GM19452 (cell line): Measurements from ENCODE around the gene PPFIA4.

Experiments
- ATAC-seq: cut with Tn5 transposase; IDR thresholded peaks from one replicate; pipeline ENCODE4 v1.9.1; 2021; ENCODE audit not compliant: unreplicated experiment

Gene PPFIA4

GRCh38 chr1:203098445-203098844 is 72.2 kb downstream of the PPFIA4 start:
- ATAC-seq = no peak

- no peak for ATAC-seq
Measured at GRCh38 chr1:203098914-203099520, 72.7 kb downstream of the PPFIA4 start.

DNA sequence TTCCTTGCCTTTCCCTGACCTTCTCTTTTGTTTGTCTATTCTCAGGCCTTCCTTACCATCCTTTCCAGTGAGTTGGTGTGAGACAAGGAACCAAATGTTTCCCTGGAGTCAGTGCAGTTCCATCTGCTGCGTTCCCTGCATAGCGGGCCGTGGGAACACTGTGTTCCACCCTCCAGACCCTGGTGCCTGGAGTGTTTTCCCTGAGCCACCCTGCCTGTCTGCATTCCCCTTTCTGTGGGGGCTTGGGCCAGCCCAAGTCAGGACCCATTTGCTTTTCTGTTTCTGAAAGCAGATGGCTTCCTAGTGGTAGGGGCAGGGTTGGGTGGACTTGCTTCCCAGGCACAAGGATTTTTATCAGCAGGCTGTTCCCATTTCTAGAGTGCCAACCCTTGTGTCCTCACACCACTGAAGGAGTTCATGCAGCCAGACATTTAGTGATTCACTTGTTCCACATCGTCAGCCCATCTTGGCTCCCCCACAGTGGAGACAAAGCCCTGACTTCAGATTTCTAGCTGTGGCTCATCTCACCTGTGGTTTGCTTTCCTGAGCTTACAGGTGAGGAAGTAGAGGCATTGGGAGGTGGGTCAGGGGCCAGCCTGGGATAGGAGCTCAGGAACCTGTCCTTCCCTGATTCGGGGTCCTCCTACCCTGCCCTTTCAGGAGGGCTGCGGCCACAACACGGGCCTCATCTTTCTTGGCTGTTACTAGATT is 73.7 kb downstream of the PPFIA4 start:
- ATAC-seq = no peak

GRCh38 chr1:203100516-203100869 is 74.2 kb downstream of the PPFIA4 start:
- ATAC-seq = no peak

DNA sequence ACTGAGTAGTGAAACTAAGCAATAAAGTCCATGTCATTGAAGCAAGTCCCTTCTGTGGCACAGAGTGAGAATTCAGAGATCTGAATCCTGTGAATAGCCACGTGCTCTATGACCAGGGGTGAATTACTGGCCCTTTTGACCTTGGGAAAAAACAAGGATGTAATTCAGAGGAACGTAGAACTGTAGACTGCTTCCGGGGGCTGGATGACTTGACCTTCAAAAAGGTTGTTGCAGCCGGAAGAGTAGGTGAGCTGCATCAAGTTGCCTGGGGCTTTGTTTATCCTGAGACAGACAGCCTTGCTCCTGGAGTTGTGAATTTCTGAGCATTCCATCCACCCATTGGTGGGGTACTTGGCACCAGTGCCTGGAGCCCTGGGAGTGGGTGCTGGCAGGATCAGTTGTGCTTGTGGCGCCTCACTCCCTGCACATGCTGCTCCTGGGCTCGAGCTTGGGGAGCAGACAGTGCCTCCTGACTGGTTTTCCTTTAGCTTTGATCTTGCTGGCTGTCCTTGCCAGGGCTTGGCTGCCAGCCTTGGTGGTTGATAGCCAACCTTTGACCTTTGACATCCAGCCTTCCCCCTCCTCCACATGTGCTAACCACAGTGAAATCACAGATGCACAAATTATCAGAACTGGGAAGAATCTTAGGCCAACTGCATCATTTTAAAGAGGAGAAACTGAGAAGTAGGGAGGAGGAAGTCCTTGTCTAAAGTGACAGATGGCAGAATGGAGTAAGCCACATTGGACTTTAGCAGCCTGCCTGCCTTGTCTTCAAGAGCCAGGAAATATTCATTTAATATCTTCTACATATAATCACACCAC is 75.7 kb downstream of the PPFIA4 start:
- no peak for ATAC-seq

- ATAC-seq = no peak
Measured at GRCh38 chr1:203103216-203103615, 76.9 kb downstream of the PPFIA4 start.

GRCh38 chr1:203103829-203104495 is 77.7 kb downstream of the PPFIA4 start:
- ATAC-seq = no peak

DNA sequence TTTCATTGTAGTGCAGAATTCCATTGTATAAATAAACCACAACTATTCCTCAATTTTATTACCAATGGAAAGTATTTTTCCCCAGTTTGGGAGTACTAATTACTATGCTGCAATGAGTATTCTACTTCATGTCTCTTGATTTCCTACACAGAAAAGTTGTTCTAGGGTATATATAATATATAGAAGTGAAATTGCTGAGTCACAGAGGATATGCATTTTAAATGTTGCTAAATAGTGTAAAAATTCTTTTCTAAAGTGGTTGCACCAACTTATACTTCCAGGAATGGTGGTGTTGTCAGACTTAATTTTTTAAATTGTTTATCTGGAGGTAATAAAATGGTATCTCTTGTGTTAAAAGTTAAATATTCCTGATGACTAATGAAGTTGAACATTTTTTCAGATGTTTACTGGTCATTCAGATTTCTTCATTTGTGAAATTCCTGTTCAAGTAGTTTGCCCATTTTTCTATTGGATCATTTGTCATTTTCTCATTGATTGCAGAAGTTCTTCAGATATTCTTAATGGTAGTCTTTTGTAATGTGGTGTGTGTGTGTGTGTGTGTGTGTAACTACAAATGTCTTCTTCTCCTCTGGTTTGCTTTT is 78.6 kb downstream of the PPFIA4 start:
- no peak for ATAC-seq

DNA sequence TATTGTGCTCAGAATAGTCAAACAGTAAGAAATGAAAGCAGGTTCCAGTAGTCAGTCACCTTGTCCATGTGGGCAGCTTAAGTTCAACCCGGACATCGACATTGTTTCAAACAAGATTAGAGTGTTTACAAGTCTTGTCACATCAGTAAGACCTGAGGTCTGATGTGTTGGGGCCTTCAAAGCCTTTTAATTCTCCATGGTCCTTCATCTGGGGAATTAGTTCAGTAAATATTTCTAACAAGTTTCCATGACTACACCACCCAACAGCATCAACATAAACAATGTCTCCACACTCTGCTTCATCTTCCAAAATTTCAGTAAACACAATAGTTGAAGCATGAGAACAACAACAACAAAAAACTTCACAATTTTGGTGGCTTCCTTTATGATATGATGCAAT is 86.2 kb downstream of the PPFIA4 start:
- no peak for ATAC-seq

GRCh38 chr1:203113308-203113707 is 87.0 kb downstream of the PPFIA4 start:
- ATAC-seq = no peak

DNA sequence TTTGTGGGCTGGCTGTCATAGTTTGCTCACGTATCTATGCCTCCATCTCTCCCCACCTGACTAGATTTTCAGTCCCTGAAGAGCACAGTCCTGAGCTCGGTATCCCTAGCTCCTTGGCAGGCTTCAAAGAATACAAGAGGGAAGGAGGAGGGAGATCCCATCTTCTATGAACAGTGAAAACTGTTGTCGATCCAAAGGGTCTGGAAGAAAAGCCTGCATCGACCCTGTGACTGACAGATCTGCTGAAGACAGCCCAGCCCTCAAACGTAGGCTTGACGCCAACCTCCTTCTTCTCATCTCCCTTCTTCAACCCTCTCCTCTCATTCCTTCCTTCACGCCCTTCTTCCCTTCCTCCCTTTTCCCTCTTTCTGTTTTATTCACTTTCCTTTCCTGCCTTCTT is 87.9 kb downstream of the PPFIA4 start:
- ATAC-seq = no peak

GRCh38 chr1:203116091-203116820 is 90.0 kb downstream of the PPFIA4 start:
- ATAC-seq = no peak

DNA sequence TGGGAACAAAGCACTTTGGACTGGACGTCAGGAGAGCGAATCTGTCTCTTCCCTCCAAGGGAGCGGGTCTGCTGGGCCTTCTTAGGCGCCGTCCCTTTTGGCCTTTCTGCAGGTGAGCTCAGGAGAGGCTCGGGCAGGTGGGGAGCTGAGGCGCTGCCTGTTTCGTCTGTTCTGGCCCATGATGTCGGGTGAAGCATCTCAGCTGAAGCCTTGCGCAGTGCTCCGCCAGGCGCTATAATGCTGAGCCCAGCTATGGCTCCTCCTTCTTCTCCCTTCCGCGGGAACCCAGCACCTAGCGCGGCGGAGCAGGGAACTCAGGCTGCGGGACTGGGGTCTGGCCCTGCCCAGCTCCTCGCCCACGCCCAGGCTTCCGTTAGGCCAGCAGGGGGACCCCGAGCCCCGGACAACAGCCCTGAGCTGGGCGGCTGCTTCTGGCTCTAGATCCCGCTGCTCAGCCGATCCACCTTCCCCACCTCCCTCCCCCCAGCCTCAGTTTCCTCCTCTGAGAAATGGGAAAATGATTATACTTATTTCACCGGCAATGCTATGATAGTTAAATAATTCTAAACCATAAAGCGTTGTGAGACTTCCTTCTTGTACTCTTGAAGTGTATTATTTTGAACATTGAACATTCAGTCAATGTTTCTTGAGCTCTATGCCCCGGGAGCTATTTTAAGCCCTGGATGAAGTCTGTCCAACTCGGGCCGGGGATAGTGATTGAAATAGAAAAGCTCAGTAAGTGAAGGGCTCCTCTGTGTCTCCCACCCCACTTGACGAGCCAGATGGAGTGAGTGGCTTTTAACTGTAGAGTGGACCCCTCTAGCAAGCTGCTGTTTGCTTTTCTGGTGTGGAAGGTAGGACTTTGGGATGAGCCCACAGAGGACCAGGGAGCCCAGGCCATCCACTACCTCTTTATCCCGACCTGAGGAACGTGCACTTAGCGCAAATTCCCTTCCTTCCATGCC is 91.6 kb downstream of the PPFIA4 start:
- ATAC-seq = no peak

DNA sequence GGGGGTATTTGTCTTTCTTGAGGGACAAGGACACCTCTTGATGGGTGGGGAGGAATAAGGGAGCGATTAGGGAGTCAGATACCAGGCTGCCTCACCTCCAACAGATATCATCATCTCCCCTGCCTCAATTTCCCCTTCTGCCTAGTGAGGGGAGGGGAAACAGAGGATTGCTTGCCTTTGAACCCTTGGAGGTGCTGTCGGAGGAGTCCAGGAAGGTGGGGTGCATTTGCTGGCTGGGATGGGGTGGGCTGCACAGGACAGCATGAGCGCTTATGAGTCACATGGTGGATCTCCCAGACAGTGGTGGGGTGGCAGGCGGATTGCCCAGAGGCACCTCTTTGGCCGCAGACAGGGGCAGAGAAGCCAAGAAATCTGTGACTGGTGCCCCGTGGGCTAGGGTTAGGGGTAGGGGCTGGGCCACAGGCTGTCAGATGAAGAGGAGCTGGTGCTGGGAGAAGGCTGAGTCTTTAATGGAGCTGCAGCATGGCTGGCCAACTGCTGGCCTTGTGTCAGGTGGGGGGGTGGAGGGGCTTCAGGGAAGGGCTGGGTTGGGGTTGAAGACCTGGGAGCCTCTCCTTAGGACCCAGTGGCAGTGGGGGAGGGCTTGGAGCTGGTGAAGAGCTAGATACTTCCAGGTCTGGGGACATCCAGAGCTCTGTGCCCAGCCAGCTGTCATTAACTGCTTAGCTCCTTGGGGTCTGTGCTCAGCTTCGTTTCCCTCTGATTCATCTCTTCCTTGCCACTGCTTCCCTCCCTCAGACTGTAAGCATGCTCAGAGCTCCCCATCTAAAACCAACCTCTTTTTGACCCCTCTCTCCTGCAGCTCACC is 94.2 kb downstream of the PPFIA4 start:
- ATAC-seq = no peak

DNA sequence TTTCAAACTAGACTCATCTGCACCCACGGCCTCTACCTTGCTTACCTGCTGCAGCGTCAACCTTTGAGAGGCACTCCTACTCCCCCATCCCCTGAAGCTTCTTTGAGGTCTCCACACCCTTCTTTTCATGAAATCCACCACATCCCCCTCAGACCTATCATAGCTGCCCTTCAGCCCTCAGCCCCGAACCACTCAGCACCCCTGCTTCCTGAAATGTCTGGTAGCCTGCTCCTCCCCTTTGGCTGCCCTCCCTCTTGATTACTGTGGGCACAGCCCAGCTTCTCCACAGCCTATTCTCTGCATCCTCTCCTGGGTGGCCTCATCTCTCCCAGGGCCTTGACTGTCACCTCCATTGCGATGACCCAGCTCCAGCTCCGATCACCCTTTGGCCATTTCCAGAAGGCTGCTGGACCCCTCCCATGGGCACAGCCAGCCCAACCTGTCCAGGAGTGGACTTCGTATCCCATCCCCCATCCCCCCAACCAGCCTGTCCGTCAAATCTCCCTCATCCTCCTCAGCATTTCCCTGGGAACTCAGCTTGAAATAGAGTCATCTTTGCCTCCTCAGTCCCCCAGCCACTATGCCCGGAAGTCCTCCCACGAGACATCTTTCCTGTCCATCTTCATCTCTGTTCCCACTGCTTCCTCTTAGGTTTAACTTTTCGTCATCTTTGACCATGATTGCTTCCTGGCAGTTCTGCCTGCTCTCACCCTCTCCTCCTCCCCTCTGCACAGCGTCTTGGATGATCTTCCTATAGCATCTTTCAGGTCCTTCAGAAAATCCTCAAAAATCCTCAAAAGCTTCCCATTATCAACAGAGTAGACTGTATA is 95.1 kb downstream of the PPFIA4 start:
- ATAC-seq = no peak

- ATAC-seq = no peak
Measured at GRCh38 chr1:203122159-203122558, 95.9 kb downstream of the PPFIA4 start.

GRCh38 chr1:203124011-203124410 is 97.7 kb downstream of the PPFIA4 start:
- ATAC-seq = no peak
